Renal pelvis (tissue), 4 donors: Measurements from ENCODE around the gene BRSK2. TPM values are rescaled to one million over a fixed set of nuclear protein-coding genes. Genes with fewer than 3 reads are reported as not detected.
"Not testable (repeated sequence)": the region's sequence is repeated elsewhere in the genome, so short reads cannot be mapped to it uniquely, and the experiment has no call there.

Experiments used
- DNase-seq: peaks from one replicate; pipeline ENCODE4 v3.0.0-alpha.2; 2013
- polyA plus RNA-seq, 3 donors: library from polyadenylated mRNA; unstranded; fragments of 120-200 nt; gene quantifications; one replicate each; pipeline ENCODE4 v1.2.1, GENCODE V29; 2013; ENCODE audit not compliant: insufficient read length in 3 of 3

Gene BRSK2
- polyA plus RNA-seq, 3 donors = 0.98 to 1.2 (median 1.1) TPM

- DNase-seq = no peak
Observed at GRCh38 chr11:1408346-1408745, 18.6 kb downstream of the BRSK2 start.

- DNase-seq = no peak
Observed at GRCh38 chr11:1409108-1409851, 19.5 kb downstream of the BRSK2 start.

DNA sequence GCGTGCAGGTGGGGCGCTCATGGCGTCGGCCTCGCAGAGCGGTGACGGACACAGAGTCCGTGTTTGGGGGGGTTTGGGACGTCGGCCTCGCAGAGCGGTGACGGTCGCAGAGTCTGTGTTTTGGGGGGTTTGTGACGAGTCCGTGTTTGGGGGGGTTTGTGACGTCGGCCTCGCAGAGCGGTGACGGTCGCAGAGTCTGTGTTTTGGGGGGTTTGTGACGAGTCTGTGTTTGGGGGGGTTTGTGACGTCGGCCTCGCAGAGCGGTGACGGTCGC lies 20.1 kb downstream of the BRSK2 start:
- DNase-seq = not testable (repeated sequence)

DNA sequence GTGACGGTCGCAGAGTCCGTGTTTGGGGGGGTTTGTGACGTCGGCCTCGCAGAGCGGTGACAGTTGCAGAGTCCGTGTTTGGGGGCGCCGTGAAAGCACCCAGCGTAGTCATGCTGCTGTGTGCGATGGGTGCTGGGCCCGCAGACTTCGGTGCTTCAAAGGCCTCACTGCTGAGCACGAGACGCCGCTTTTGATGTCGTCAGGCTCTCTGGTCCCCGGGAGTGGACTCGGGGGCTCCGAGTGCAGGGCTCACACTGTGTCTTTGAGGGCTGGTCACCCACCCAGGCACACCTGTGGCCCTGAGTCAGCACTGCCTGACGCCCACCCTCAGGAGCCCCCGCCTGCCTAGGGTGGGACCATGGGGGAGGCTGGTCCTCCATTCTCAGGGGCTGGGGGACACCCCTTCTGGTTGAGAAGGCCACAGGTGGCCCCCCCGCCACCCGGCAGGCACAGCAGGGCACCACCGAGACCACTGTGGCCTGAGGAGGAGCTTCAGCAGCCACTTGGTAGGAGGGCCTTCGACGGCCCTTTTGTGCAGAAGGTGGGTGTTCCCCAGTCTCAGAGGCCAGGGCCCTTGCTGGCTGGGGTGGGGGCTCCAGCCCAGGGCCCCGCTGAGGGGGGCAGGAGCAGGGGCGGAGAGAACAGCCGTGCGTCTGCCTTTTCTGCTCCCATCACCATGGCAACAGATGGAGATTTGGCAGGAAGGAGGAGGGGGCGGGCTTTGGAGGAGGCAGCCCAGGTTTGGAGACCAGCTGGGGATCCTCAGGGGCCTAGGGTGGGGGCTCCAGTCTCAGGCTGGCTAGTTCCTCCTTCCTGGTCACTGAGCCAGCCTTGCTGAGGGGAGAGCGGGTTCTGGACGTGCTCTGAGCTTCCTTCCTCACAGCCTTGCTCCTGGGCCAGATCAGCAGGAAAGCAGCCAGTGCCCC lies 20.9 kb downstream of the BRSK2 start:
- peak; percentile 72 for DNase-seq

GRCh38 chr11:1411301-1411700 lies 21.6 kb downstream of the BRSK2 start:
- no peak for DNase-seq

GRCh38 chr11:1411739-1412138 lies 22.0 kb downstream of the BRSK2 start:
- DNase-seq = not testable (repeated sequence)

- DNase-seq = no peak
Observed at GRCh38 chr11:1412377-1413095, 22.8 kb downstream of the BRSK2 start.

GRCh38 chr11:1414650-1415049 lies 24.9 kb downstream of the BRSK2 start:
- DNase-seq = no peak

DNA sequence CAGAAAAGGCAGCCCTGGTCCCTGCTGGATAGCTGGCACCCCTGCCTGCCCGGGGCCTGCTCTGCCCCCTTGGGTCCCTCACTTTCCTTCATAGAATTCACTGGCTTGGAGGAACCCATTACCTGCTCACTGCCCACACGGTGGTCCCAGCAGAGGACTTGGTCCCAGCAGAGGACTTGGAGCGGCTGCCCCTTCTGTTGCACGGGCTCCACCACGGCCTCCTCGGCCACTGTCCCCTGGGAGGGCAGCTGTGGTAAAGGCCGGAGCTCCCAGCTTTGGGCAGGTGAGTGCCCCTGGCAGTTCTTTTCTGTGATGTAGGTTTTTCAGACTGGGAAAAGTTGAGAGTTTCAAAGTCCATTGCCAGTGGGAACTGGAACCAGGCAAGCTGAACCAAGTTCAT lies 25.9 kb downstream of the BRSK2 start:
- DNase-seq = no peak

- not testable (repeated sequence) for DNase-seq
Observed at GRCh38 chr11:1418192-1418795, 28.6 kb downstream of the BRSK2 start.

DNA sequence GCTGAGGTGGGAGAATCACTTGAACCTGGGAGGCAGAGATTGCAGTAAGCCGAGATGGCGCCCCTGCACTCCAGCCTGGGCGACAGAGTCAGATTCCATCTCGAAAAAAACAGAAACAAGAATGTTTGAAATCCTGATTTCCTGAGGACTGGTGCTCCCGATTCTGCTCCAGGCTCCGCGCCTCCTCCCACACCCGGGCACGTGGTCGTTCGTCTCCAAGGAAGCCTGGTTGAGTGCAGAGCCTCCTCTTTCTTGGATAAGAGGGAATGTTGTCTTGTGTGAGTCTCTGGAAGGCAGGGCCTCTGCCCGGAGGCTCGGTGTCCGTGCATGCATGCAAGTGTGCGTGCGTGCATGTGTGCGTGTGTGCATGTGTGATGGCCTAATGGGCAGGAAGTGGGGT lies 30.1 kb downstream of the BRSK2 start:
- no peak for DNase-seq

DNA sequence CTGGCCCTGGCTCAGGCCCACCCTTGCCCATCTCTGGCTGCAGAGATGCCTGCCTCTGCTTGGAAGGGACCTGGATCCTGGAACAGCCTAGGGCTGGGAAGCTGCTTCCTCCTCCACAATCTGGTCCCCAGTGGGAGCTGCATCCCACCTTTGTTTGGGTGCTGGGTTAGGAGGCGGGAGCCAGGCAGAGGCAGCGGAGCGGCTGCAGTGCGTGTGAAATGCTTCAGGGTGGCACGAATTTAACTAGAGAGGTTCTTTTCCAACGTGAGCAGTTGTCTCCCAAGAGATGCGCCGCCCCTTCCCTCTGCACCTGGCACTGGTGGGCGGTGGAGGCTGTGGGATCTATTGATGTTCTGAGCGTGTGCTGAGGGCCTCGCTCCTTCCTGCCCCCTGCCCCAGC lies 31.6 kb downstream of the BRSK2 start:
- no peak for DNase-seq

GRCh38 chr11:1422481-1422880 lies 32.7 kb downstream of the BRSK2 start:
- DNase-seq = no peak

DNA sequence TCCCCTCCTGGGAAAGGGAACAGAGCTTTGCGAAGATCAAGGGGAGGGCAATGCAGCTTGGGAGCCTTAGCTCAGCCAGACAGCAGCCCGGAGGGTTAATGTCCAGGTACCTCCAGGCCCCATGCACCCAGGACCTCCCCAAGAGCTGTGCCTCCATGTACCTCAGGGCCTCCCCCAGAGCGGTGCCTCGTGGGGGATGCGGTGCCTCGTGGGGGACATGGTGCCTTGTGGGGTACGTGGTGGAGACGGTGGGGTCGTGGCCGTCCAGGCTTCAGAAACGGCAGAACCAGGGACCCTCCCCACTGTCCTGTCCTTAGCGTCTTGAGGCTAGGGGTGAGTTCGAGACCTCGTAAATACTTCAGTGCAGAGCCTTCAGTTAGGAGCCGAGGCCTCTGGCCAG lies 33.2 kb downstream of the BRSK2 start:
- DNase-seq = no peak

DNA sequence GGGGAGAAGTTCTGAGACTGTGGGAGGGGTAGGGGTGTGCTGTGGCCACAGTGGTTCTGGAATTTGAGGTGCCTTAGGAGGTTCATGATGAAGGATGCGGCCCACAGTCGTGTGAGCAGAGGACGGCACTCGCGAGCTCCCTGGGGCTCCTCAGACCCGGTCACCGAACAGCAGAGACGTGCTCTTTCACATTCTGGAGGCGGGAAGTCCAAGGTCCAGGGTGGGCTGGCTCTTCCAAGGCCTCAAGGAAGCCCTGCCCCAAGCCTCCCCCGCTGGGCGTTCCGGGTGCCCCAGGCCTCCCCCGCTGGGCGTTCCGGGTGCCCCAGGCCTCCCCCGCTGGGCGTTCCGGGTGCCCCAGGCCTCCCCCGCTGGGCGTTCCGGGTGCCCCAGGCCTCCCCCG lies 33.7 kb downstream of the BRSK2 start:
- DNase-seq = not testable (repeated sequence)

GRCh38 chr11:1425006-1425405 lies 35.3 kb downstream of the BRSK2 start:
- DNase-seq = no peak

- no peak for DNase-seq
Observed at GRCh38 chr11:1425439-1425838, 35.7 kb downstream of the BRSK2 start.

DNA sequence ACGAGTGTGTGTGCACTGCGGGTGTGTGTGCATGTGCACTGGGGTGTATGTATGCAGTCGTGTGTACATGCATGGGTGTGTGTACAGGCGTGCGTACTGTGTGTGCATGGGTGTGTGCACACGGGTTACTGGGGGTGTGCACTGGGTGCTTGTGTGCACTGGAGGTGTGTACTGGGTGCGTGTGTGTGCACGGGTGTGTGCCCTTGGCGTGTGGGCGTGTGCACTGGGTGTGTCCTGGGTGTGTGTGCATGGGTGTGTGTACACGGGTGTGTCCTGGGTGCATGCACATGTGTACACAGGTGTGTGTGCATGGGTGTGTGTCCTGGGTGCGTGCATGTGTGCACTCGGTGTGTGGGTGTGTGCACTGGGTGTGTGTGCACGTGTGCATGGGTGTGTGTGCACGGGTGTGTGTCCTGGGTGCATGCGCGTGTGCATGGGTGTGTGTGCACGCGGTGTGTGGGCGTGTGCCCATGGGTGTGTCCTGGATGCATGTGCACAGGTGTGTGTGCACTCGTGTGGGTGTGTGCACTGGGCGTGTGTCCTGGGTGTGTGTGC lies 39.1 kb downstream of the BRSK2 start:
- DNase-seq = no peak

- no peak for DNase-seq
Observed at GRCh38 chr11:1433568-1433967, 43.8 kb downstream of the BRSK2 start.

- no peak for DNase-seq
Observed at GRCh38 chr11:1433977-1434640, 44.4 kb downstream of the BRSK2 start.

DNA sequence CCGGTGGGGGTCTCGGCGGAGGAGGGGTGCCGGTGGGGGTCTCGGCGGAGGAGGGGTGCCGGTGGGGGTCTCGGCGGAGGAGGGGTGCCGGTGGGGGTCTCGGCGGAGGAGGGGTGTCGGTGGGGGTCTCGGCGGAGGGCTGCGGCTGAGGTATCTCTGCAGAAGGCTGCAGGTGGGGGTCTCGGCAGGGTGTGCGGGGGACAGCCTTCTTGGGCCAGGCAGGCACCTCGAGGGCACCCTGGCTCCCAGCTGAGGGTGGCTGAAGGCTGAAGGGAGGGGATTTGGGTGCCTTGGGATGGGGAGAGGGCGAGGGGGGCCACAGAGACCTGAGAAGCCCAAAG lies 45.7 kb downstream of the BRSK2 start:
- DNase-seq = not testable (repeated sequence)
